Gastrocnemius medialis (tissue), 4 donors: ENCODE measurements around the gene DROSHA.

Source experiments
- CTCF ChIP-seq, 5 experiments: fragments of 450-650 bp in 3 of 5; fragments of 200-600 bp in 2 of 5; sonication (generic) in 2 of 5; IDR thresholded peaks in 4 of 5; conservative IDR thresholded peaks in 1 of 5; 1 replicate in 4 of 5; 2 replicates in 1 of 5; pipeline ENCODE4 v1.5.1; 2016 to 2019; ENCODE audit warnings: antibody characterized with exemption in 5 of 5, mild to moderate bottlenecking in 3 of 5, moderate library complexity in 3 of 5
- POLR2A ChIP-seq, 2 donors: fragments of 450-650 bp; IDR thresholded peaks; one replicate each; pipeline ENCODE4 v1.6.1; 2017; ENCODE audit warnings: antibody characterized with exemption in 2 of 2, mild to moderate bottlenecking in 2 of 2, moderate library complexity in 2 of 2

GRCh38 chr5:31551878-31552277 is 20.0 kb upstream of the DROSHA start:
- TF ChIP-seq CTCF (IDR thresholded peaks at IDR 0.05 in 4 of 5, conservative IDR thresholded peaks at IDR 0.05 in 1 of 5) = no peak
- no peak for TF ChIP-seq POLR2A (IDR thresholded peaks at IDR 0.05)
